Forelimb muscle (tissue), 1 donor: Measurements from ENCODE around the gene TPO. TPM values are rescaled to one million over a fixed set of nuclear protein-coding genes. Genes with fewer than 3 reads are reported as not detected.

Experiments used
- DNase-seq: peaks from one replicate; pipeline ENCODE4 v3.0.0-alpha.2; 2013; ENCODE audit warnings: low read depth
- polyA plus RNA-seq: library from polyadenylated mRNA; unstranded; fragments of 120-200 nt; gene quantifications from one replicate; pipeline ENCODE4 v1.2.1, GENCODE V29; 2013; ENCODE audit not compliant: insufficient read length

TPO gene
- polyA plus RNA-seq, 1 donor, result 0.30 TPM

DNA sequence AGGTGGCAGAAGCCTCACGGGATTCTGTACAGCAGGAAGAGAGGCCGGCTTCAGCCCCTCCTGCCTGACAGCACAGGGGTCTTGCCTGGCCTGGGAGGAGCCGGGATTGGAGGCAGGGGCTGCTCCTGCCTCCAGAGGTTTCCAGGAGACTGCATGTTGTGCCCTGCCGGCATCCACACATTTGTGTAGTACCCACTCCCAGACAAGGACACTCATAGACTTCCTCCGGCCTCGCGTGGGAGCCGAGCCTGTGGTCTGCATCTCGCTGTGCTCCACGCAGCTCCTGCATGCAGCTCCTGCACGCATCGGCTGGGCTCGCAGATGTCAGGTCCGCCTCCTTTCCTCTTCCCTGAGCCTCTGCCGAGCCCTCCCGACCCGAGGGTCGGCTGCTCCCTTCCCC lies 34.7 kb downstream of the TPO start:
- no peak for DNase-seq

DNA sequence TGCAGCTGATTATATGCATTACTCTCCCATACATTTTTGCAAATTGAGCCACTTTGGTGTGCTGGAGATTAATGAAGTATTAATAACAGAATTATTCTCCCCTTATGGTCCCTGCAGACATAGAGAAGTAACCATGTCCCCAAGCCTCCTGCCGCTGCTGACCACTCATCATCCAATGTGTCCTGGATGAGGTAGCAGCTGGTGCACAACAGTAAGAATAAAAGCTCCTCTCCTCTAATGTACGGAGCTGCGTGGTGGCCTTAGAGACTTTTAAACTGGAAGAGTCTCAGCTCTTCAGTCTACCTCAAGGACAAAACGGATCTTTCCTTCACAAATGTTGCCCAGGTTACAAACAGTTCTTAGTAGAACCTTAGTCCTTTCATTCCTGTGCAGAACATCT lies 37.7 kb downstream of the TPO start:
- DNase-seq, result no peak

DNA sequence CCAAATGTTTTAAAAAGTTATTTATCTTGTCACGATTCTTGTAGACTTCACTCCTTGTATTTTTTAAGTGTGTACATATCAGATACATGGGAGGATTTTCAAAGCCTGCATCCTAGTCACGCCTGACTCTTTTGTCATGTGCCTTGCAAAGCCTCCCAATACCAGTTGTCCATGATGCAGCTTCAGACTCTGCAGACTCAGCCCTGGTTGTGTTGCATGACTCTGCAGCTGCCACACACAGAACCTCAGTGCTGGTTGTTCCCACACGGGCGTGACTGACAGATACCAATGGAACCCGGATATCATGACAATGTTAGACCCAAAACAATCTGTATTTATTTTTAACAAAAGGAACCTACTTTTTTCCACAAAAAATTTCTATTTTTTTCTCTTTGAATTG lies 38.2 kb downstream of the TPO start:
- DNase-seq, result no peak

DNA sequence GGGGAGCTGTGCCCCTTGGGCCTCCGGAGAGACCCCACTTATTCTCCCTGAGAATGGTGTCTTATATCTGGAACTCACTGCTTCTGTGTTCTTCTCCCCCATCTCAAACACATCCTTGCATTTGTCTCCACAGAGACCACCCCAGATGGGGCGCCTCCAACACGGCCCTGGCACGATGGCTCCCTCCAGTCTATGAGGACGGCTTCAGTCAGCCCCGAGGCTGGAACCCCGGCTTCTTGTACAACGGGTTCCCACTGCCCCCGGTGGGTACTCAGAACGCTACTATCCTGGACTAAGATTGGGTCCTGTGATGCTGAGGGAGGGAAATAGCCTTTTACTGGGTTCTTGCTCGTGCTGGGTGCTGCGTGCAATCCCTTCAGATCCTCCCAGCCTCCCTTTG lies 40.3 kb downstream of the TPO start:
- DNase-seq, result no peak

DNA sequence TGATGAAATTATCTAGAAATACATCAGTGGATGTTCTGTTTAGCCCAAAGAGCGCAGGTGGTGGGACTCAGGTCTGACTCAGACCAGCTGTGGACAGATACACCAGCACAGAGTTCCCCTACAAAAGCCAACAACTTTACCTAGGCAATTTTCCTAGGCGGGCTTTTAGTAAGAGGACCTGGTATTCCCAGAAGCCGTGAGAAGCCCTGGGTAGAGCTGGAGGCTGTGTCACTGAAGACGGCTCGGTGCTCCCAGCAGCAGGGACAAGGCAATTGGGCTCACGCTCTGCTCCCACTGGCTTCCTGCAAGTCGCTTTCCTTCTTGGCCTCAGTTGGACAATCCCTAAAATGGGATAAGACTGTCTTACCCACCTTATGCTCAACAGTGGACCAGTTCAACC lies 41.1 kb downstream of the TPO start:
- no peak for DNase-seq

DNA sequence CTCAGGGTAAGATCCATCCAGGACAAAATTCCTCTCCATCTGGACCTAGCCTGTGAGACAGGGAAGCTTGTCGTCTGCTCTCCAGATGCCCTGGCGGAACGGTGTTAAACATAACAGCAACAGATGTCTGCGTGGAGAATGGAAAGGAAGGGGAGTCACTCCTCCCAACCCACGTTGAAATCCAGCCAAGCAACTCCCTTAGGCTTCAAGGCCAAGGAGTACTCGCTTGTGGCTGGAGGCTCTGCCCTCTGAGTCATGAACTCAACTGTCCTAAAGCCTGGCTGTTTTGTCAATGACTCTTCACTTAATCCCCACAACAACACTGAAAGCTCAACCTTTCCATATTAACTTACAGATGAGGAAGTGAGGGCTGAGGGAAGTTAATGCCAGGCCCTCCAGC lies 42.2 kb downstream of the TPO start:
- no peak for DNase-seq

DNA sequence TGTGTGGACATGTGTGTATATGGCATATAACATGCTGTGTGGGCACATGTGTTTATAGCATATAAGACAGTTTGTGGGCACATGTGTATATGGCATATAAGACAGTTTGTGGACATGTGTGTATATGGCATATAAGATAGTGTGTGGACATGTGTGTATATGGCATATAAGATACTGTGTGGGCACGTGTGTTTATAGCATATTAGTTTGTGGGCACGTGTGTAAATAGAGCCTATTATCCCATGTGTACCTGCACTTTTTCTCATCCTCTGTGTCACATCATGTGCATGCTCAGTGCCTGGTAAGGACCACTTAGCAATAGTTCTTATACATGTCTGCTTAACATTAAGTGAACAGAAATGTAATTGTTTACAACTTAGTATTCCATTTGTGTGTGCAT lies 45.2 kb downstream of the TPO start:
- no peak for DNase-seq

DNA sequence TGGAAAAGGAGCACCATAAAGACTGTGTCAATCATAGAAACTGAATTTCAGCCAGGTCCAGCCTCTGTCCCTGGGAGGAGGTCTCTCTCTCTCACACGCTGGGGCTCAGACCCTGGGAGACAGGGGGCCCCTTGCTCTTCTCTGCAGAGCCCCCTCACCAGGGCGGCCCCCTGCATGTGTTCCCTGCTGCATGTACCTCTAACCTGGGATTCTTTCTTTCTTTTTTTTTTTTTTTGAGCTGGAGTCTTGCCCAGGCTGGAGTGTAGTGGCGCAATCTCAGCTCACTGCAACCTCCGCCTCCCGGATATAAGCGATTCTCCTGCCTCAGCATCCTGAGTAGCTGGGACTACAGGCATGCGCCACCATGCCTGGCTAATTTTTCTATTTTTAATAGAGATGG lies 46.5 kb downstream of the TPO start:
- DNase-seq, result no peak

DNA sequence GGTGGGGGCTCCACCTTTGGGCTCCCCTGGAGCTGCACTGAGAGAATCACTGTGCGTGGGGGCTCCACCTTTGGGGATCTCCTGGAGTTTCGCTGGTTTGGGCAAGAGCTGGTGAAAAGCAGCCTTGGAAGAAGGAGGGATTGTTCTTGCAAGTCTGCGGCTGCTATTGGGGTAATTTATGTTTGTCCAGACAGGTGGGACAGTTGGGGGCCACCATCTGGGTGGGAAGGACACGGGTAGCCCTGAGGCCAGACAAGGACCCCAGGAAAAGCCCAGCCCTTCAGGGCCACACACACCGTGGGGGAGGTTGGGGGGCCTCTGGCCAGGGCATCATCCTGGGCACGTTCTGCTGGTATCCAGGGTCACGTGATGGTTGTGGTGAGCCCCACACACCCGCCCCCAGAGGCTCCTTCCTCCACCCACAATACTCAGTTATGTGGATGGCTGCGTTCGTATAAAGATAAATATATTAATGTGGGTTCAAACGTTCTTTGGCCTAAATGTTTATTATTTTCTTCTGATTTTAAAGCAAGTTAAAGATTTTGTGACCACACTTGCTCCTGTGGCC lies 47.7 kb downstream of the TPO start:
- DNase-seq, result no peak

DNA sequence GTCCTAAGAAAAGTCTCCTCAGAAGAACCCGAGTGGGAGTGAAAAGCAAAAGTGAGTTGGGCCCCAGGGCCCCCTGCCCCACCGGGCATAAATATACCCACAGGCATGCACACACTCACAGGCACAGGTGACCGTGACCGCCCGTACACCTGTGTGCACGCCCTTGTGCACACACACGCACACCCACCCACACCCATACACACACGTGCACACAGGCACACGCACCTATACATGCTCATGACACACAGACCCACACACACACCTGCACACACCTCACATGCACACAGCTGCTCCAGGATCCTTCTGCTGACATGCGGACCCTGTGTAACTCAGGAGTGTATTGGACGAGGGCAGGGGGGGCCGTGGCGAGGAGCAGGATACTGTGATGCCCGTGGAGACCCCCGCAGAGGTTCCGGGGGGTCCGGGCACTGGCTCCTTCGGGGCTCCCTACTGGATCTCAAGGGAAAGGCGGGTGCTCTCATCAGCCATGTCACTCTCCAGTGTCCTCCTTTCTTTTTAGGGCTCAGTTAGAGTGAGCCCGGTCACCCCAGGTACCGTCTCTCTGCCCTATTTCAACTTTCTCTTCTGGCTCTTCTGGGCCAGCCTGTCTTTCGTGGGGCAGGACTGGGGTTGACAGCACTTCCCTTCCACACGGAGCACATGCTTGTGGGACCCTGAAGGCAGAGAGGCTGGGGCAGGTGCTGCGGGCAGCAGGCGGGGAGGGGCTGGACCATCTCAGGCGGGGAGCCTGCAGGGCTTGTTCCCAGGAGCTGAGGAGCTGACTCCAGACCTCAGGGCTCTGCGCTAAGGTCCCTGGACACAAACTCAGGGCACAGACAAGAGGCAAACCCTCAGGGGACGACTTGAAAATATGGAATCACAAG lies 48.5 kb downstream of the TPO start:
- no peak for DNase-seq

DNA sequence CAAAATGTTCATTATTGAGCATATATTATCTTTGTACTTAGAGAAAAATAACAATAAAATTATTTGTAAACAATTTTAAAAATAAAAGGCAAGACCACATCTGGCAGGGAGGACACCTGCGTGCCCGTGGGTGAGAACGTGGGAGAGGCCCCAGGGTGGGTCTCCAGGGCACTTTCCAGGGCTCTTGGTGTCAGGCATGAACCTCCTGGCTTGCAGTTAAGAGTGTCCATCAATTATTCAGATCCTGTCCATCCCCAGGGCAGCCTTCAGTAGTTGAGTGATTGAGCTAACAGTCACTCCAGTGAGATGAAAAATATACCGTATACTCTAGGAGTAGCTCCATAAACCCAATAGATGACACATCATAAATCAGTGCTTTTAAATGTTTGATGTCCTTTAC lies 49.7 kb downstream of the TPO start:
- no peak for DNase-seq

DNA sequence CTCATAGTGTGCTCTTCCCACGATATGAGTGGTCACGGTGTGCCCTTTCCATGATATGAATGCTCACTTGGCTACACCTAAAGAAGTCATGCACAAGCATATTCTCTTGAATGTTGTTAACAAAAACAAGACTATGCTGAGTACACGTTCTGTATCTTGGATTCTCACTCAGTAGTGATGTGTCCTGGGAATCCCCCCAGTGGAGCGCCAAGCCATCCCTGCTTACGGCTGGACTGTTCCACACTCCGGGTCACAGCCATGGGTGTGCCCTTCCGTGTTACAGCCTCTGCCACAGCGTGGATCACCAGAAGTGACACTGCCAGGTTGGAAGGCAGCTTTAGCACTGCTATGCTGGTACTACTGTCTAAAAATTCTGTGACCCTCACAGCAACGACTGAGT lies 59.1 kb downstream of the TPO start:
- no peak for DNase-seq

DNA sequence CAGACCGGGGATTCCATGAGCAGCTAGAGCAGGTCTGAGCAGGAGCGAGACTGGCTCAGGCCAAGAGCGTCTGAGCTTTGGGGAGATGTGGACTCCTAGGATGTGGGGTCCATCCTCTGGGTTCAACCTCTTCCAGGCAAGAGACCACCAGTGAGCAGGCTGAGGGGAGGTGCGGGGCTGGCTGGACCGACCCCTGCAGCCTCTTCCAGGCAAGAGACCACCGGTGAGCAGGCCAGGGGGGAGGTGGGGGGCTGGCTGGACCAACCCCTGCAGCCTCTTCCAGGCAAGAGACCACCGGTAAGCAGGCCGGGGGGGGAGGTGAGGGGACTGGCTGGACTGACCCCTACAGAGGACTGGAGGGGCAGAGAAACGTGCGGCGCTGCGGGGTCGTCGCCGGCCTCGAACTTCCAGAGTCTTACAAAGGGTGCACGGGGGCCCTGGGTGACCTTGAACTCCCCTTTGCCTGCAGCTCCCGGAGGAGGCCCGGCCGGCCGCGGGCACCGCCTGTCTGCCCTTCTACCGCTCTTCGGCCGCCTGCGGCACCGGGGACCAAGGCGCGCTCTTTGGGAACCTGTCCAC lies 63.4 kb downstream of the TPO start:
- no peak for DNase-seq

DNA sequence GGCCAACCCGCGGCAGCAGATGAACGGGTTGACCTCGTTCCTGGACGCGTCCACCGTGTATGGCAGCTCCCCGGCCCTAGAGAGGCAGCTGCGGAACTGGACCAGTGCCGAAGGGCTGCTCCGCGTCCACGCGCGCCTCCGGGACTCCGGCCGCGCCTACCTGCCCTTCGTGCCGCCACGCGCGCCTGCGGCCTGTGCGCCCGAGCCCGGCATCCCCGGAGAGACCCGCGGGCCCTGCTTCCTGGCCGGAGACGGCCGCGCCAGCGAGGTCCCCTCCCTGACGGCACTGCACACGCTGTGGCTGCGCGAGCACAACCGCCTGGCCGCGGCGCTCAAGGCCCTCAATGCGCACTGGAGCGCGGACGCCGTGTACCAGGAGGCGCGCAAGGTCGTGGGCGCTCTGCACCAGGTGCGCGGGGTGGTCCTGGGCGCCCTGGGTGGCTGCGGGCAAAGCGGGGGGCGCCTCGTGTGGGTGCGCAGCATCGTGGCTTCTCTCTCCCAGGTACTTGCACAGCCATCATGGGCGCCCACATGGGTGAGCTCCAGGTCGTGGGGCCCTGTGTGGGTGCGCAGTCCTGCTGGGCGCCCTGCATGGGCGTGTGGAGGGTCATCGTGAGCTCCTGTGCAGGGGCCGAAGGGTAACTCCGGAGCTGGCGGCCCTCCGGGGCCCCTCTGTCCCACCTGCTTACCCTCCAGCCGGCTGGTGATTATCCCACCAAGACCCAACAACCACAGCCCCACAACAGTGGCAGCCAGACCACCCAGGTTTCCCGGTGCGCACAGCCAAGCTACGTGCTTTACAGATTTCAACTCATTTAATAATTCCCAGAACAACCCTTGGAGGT lies 64.2 kb downstream of the TPO start:
- no peak for DNase-seq

DNA sequence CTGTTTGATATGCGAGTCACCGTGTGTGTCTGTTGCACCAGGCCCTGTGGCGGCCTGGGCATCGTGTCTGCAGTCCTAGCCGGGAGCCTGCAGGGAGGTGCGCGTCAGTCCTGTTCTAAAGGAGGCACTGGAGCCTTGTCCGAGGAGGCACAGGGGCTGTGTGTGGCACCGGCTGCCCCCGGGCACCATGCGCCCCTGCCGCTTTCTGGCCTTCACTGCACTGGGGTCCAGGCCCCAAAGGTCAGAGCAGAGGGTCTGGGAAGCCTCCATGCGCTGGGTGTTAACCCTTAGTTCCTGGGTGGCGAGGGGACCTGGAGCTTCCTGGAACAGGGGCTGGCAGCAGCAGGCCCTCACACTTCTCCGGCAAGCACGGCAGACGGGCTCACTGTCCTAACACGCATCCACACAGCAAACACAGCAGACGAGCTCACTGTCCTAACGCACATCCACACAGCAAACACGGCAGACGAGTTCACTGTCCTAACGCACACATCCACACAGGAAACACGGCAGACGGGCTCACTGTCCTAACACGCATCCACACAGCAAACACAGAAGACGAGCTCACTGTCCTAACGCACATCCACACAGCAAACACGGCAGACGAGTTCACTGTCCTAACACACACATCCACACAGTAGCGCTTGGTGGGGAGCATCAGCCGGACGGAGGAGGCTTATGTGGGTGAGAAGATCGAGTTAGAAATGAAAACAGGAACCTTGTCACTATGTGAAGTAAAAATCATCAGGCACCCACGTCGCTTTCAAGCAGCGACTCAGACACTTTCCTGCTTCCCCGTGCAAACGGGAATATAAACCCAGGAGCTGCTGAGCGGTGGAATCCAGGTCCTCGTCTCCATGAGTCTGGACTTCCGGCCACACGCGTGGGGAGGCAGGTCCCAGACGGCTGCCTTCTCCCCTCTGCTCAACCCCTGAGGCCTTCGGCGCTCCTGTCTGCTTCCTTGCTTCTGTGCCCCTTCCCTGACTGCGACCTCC lies 65.3 kb downstream of the TPO start:
- DNase-seq, result no peak

DNA sequence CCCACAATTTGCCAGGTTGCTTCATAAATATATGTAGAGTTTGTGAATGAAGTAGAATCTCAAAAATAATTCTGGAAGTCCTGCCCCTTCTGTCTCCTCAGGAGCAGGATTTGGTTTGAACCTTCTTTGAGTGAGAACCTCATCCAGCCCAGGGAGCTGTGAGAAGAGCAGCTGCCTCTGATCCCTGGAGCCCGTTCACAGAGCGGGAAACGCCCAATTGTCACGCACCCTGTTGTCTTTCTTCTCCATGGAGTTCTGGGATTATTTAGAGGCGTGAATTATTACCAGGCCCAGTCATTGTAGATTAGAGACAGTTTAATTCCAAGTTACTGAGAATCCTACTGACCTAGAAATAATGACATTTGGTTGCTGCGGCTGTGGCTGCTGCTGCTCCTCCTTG lies 66.1 kb downstream of the TPO start:
- no peak for DNase-seq

DNA sequence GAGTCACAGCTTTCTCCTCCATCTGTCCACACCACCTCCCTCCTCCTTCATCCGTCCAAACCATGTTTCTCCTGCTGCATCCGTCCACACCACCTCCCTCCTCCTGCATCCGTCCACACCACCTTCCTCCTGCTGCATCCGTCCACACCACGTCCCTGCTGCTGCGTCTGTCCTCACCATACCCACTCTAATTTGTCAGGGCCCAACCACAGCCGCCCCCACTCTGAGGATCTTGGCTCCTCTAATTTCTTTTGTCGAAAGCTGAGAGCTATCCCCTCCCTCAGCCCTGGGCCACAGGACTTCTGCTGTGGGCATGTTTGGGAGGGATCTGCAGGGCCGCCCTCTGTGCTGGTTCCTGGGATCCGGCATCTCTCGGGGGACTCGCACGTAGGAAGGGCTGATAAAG lies 67.4 kb downstream of the TPO start:
- DNase-seq, result no peak

DNA sequence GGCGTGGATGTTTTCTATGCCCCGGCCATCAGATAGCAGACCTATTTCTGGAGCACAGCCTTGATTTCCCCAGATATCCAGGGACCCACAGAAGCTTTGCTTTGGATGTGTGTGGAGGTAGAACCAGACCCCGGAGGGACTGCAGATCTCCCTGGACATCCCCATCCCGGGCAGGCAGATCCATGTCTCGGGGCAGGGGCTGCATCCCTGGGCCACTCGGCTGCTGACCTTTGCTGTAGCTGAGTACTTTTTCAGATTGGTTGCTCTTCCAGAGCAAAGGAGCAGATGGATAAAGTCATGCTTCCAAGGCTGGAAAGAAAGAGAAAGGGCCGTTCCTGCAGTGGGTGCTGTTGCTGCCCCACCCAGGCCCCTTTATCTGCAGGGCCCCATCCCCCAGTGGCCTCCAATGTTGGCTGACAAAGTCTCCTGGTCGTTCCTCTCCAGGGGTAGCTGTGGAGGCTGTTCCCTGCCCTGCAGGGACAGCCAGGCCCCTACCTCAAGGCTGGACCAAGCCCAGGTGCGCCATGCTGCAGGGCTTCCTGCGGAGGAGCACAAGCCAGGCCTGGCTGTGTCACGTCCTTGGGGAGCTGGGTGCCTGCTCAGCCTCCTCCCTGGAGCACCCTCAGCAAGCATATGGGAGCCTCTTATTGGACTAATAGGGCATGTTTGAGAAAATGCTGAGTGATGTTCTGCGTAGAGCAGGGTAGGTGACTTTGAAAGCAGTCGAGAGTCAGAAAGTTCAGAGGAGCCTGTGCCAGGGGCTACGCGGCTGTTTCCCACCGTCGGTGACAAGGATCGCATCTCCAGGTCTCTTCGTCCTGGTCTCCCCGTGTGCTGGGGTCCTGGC lies 68.4 kb downstream of the TPO start:
- DNase-seq, result no peak

DNA sequence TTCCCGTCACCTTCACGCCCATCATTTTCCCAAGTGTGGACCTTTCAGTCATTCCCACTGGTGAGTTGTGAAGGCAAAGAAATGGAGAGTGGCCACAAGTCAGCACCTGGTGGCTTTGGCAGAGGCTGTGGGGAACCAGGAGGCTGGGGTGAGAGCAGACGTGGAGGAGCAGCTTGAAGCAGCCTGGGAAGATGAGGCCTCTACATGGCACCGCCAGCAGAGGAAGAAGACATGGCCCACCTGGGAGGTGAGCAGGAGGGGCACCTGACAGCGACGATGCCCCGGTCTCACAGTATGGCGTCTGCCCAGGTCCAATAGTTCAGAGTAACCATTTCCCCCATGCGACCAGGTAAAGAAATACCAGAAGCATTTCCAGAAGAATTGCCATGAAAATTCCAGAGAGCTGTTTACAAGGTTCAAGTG lies 69.0 kb downstream of the TPO start:
- no peak for DNase-seq

DNA sequence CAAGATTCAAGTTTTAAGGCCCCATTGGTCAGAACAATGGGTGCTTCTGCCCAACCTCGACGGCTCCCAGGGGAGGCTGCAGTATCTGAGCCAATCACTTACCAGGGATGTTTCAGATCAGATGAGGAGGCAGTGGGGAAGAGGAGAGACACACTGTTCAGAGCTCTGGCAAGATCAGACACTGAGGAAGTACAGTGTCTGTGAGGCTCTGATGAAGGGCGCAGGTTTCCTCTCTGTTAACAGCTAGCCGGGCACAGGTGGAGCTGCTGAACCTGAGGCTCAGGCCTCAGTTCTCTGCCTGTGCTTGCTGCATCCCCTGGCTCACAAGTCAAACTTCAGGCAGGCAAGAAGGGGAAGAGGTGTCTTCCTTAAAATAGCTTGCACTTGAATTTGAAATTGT lies 69.7 kb downstream of the TPO start:
- no peak for DNase-seq
